Karpas-422 (cell line): ENCODE measurements around the gene GPR158. TPM values are rescaled to one million over a fixed set of nuclear protein-coding genes. Genes with fewer than 3 reads are reported as not detected.

Experiments
- DNase-seq: peaks from one replicate; pipeline ENCODE4 v3.0.0-alpha.2; 2015
- H2AFZ ChIP-seq: fragments of 200-600 bp; sonication (generic); 2 replicates; pipeline ENCODE4 v1.6.1; 2014; ENCODE audit warnings: antibody characterized with exemption, low read length, mixed read lengths
- H3K27ac ChIP-seq: fragments of 200-600 bp; sonication (generic); 2 replicates; pipeline ENCODE4 v1.5.1; 2014; ENCODE audit warnings: mild to moderate bottlenecking, low read length, moderate library complexity
- H3K27me3 ChIP-seq: fragments of 200-600 bp; sonication (generic); 2 replicates; pipeline ENCODE4 v1.6.1; 2014; ENCODE audit warnings: low read length, mixed read lengths
- H3K36me3 ChIP-seq: fragments of 200-600 bp; sonication (generic); 2 replicates; pipeline ENCODE4 v1.6.1; 2014; ENCODE audit warnings: low read length, mixed read lengths; ENCODE audit not compliant: insufficient read depth
- H3K4me1 ChIP-seq: fragments of 200-600 bp; sonication (generic); 2 replicates; pipeline ENCODE4 v1.6.1; 2014; ENCODE audit warnings: mild to moderate bottlenecking, low read length, mixed read lengths
- H3K4me2 ChIP-seq: fragments of 200-600 bp; sonication (generic); 2 replicates; pipeline ENCODE4 v1.6.1; 2014; ENCODE audit warnings: low read length, low read depth, mild to moderate bottlenecking; ENCODE audit not compliant: poor library complexity, severe bottlenecking
- H3K4me3 ChIP-seq: fragments of 200-600 bp; sonication (generic); 2 replicates; pipeline ENCODE4 v1.5.1; 2014; ENCODE audit warnings: mild to moderate bottlenecking, antibody characterized with exemption, low read length, mixed read lengths
- H3K79me2 ChIP-seq: fragments of 200-600 bp; sonication (generic); 2 replicates; pipeline ENCODE4 v1.6.1; 2014; ENCODE audit warnings: mild to moderate bottlenecking, low read length, mixed read lengths
- H3K9ac ChIP-seq: fragments of 200-600 bp; sonication (generic); 2 replicates; pipeline ENCODE4 v1.6.0; 2014; ENCODE audit warnings: low read length
- H3K9me2 ChIP-seq: fragments of 200-600 bp; sonication (generic), shearing (Covaris generic); replicated peaks from 2 replicates; pipeline ENCODE4 v1.6.0; 2014; ENCODE audit warnings: mild to moderate bottlenecking, low read length, moderate library complexity; ENCODE audit not compliant: insufficient read depth
- H3K9me3 ChIP-seq: fragments of 300-700, 200-600 bp; sonication (generic); 2 replicates; pipeline ENCODE4 v1.6.1; 2014; ENCODE audit warnings: low read length, mixed read lengths
- H4K20me1 ChIP-seq: fragments of 200-600 bp; sonication (generic); 2 replicates; pipeline ENCODE4 v1.6.1; 2014; ENCODE audit warnings: mild to moderate bottlenecking, antibody characterized with exemption, low read length, low read depth; ENCODE audit not compliant: insufficient read depth
- total RNA-seq: library from RNA; depleted of rRNA; stranded (reverse); fragments of >200 nt; shearing (Covaris generic); gene quantifications from 2 replicates; pipeline ENCODE4 v1.2.3, GENCODE V29; 2014; ENCODE audit warnings: low replicate concordance

GPR158 gene
- total RNA-seq, 1 experiment from 2014 or later: not detected

GRCh38 chr10:25405871-25406270, 231.1 kb downstream of the GPR158 start:
- Histone ChIP-seq H3K27me3 (no peaks in the 10 kb centered on the region), H3K4me3 (no peak overlapping the region), H4K20me1 (no peaks in the 10 kb centered on the region), H3K4me2 (no peak overlapping the region), H3K36me3 (no peaks in the 10 kb centered on the region), H3K9me2 (no peaks in the 10 kb centered on the region), H3K27ac (no peak overlapping the region), H3K9me3 (peaks cover 4% of the 10 kb centered on the region), H3K79me2 (no peaks in the 10 kb centered on the region), H3K4me1 (no peaks in the 10 kb centered on the region), H2AFZ (no peak overlapping the region), H3K9ac (no peak overlapping the region)
- DNase-seq: no peak

DNA sequence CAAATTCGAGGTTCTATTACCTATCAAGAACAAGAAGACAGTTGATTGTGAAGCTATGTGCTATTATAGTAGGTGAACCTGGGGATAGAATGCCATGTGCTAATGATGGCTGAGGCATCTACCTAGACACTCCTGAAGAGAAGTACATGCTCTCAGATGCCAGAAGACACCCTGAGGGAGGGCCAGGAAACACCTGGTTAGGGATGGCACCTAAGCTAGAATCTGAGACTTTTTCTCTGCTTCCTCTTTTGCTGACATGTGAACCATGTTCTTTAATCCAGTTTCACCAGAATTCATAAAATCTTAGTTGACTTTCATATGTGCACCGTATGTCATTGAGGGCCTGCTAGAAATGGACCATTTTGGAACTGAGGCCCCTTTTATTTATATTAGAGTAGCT, 242.8 kb downstream of the GPR158 start:
- no peaks in the 10 kb centered on the region for H3K27me3 ChIP-seq
- H3K9me3 ChIP-seq: peaks cover 14% of the 10 kb centered on the region
- no peak overlapping the region for H3K4me3 ChIP-seq
- no peaks in the 10 kb centered on the region for H3K4me1 ChIP-seq
- no peaks in the 10 kb centered on the region for H3K9me2 ChIP-seq
- no peaks in the 10 kb centered on the region for H4K20me1 ChIP-seq
- no peak overlapping the region for H3K9ac ChIP-seq
- H2AFZ ChIP-seq: no peak overlapping the region
- H3K79me2 ChIP-seq: no peaks in the 10 kb centered on the region
- no peak overlapping the region for H3K27ac ChIP-seq
- DNase-seq: no peak
- no peaks in the 10 kb centered on the region for H3K36me3 ChIP-seq
- H3K4me2 ChIP-seq: no peak overlapping the region

- Histone ChIP-seq H3K4me3 (no peak overlapping the region), H2AFZ (no peak overlapping the region), H3K9ac (no peak overlapping the region)
Measured at GRCh38 chr10:25425776-25426175, 251.0 kb downstream of the GPR158 start.

DNA sequence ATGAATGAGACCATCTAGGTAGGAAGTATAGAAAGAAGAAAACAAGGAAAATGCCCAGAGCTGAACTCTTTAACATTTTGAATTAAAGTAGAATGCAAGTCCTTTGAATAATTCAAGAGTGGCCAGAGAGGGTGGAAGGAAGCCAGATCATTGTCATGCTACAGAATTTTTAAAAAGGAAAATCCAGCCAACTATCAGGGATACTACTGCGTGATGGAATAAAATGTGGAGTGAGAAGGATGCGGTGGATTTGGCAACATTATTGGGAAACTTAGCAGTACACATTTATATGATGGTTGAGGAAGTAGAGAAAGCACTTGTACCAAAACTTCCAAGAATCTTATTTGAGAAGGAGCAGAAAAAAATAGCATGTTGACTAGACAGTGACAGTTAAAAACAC, 261.6 kb downstream of the GPR158 start:
- Histone ChIP-seq H3K36me3 (no peaks in the 10 kb centered on the region), H3K27me3 (no peaks in the 10 kb centered on the region), H4K20me1 (no peaks in the 10 kb centered on the region), H3K4me1 (no peaks in the 10 kb centered on the region), H3K4me3 (no peak overlapping the region), H2AFZ (no peak overlapping the region), H3K9ac (no peak overlapping the region), H3K4me2 (no peak overlapping the region), H3K79me2 (no peaks in the 10 kb centered on the region), H3K9me3 (peaks cover 18% of the 10 kb centered on the region; the same call in 1 of the 2 replicates), H3K27ac (no peak overlapping the region), H3K9me2 (no peaks in the 10 kb centered on the region)
- no peak for DNase-seq

More at GRCh38 chr10:25425776-25426175, 251.0 kb downstream of the GPR158 start:
- Histone ChIP-seq H4K20me1 (no peaks in the 10 kb centered on the region), H3K27ac (no peak overlapping the region), H3K4me1 (no peaks in the 10 kb centered on the region), H3K9me2 (no peaks in the 10 kb centered on the region), H3K79me2 (no peaks in the 10 kb centered on the region), H3K9me3 (peaks cover 10% of the 10 kb centered on the region; the same call in 1 of the 2 replicates), H3K27me3 (no peaks in the 10 kb centered on the region), H3K4me2 (no peak overlapping the region), H3K36me3 (no peaks in the 10 kb centered on the region)
- DNase-seq: no peak

DNA sequence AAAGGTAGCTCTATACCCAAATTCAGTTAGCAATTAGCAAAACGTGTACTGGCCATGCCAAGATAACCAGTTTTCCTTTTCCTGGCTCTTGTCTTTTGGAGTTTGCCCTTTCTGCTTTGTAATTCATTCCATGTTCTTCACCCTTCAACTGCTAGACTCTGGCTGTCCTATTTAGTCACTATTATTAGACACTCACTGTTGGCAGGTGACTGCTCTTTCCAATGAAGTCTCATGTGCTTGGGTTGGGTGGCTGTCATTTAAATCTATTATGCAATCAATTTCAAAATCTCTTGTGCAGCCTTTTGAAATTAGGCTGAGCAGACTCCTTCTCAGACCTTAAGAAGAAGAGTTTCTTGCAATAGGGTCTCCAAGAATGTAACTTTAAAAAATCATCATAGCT, 266.5 kb downstream of the GPR158 start:
- Histone ChIP-seq H3K27me3 (no peaks in the 10 kb centered on the region), H3K9ac (no peak overlapping the region), H3K4me1 (no peaks in the 10 kb centered on the region), H2AFZ (no peak overlapping the region), H3K79me2 (no peaks in the 10 kb centered on the region), H3K27ac (no peak overlapping the region), H4K20me1 (no peaks in the 10 kb centered on the region), H3K4me3 (no peak overlapping the region), H3K36me3 (no peaks in the 10 kb centered on the region), H3K4me2 (no peak overlapping the region), H3K9me3 (peaks cover 16% of the 10 kb centered on the region), H3K9me2 (no peaks in the 10 kb centered on the region)
- DNase-seq: no peak

DNA sequence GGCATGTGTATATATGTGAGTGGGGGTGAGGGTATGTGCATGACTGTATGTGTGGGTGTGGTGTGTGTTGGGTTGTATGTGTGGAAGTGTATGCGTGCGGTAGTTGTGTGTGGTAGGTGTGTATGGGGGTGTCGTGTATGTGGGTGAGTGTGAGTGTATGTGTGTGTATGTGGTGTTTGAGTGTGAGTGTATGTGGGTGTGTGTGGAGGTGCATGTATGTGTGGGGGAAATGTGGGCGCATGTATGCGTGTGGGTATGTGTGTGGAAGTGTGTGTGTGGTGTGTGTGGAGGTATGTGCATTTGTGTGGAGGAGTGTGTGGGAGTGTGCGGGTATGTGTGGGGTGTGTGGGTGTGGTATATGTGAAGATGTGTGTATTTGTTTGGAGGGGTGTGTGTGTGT, 269.5 kb downstream of the GPR158 start:
- Histone ChIP-seq H3K36me3 (no peaks in the 10 kb centered on the region), H3K9ac (no peak overlapping the region), H2AFZ (no peak overlapping the region), H4K20me1 (no peaks in the 10 kb centered on the region), H3K4me1 (no peaks in the 10 kb centered on the region), H3K9me3 (peaks cover 14% of the 10 kb centered on the region), H3K79me2 (no peaks in the 10 kb centered on the region), H3K9me2 (no peaks in the 10 kb centered on the region), H3K4me2 (no peak overlapping the region), H3K27me3 (no peaks in the 10 kb centered on the region), H3K27ac (no peak overlapping the region), H3K4me3 (no peak overlapping the region)
- DNase-seq: no peak

DNA sequence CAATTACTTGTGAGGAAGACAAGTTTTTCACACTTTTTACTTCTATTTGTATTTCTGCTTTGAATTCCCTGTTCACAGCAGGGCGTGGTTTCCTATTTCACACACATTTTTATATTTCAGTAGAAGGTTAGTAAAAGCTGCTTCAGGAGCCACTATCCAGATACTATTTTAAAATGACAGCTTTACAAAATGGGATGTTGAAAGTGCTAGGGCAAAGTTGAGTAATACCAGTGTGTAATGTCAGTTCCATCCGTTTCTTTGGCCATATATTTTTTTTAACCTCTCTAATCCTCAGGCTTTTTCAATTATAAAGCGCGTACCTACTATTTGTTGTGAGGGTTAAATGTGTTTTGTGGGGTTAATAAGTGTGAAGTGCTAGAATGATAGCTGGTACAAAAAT, 276.6 kb downstream of the GPR158 start:
- no peak overlapping the region for H3K4me3 ChIP-seq
- H3K9me3 ChIP-seq: peaks cover 11% of the 10 kb centered on the region
- H3K4me2 ChIP-seq: no peak overlapping the region
- no peaks in the 10 kb centered on the region for H3K79me2 ChIP-seq
- no peaks in the 10 kb centered on the region for H3K27me3 ChIP-seq
- no peak overlapping the region for H3K9ac ChIP-seq
- H2AFZ ChIP-seq: no peak overlapping the region
- no peaks in the 10 kb centered on the region for H4K20me1 ChIP-seq
- H3K27ac ChIP-seq: no peak overlapping the region
- H3K4me1 ChIP-seq: no peaks in the 10 kb centered on the region
- H3K9me2 ChIP-seq: no peaks in the 10 kb centered on the region
- H3K36me3 ChIP-seq: no peaks in the 10 kb centered on the region
- DNase-seq: no peak

- Histone ChIP-seq H3K4me3 (no peak overlapping the region), H3K79me2 (no peaks in the 10 kb centered on the region)
Measured at GRCh38 chr10:25453619-25454018, 278.8 kb downstream of the GPR158 start.

More at GRCh38 chr10:25453619-25454018, 278.8 kb downstream of the GPR158 start:
- Histone ChIP-seq H3K4me2 (no peak overlapping the region), H3K4me1 (no peaks in the 10 kb centered on the region), H4K20me1 (no peaks in the 10 kb centered on the region), H3K9me3 (peaks cover 16% of the 10 kb centered on the region), H3K9me2 (no peaks in the 10 kb centered on the region), H3K36me3 (no peaks in the 10 kb centered on the region), H2AFZ (no peak overlapping the region), H3K9ac (no peak overlapping the region), H3K27ac (no peak overlapping the region), H3K27me3 (no peaks in the 10 kb centered on the region)
- DNase-seq: no peak
